HG03159 (cell line): ENCODE measurements around the gene WDR77.

Experiments used
- ATAC-seq: cut with Tn5 transposase; IDR thresholded peaks from one replicate; pipeline ENCODE4 v1.9.1; 2021; ENCODE audit warnings: mild to moderate bottlenecking, moderate library complexity; ENCODE audit not compliant: unreplicated experiment

WDR77 gene

DNA sequence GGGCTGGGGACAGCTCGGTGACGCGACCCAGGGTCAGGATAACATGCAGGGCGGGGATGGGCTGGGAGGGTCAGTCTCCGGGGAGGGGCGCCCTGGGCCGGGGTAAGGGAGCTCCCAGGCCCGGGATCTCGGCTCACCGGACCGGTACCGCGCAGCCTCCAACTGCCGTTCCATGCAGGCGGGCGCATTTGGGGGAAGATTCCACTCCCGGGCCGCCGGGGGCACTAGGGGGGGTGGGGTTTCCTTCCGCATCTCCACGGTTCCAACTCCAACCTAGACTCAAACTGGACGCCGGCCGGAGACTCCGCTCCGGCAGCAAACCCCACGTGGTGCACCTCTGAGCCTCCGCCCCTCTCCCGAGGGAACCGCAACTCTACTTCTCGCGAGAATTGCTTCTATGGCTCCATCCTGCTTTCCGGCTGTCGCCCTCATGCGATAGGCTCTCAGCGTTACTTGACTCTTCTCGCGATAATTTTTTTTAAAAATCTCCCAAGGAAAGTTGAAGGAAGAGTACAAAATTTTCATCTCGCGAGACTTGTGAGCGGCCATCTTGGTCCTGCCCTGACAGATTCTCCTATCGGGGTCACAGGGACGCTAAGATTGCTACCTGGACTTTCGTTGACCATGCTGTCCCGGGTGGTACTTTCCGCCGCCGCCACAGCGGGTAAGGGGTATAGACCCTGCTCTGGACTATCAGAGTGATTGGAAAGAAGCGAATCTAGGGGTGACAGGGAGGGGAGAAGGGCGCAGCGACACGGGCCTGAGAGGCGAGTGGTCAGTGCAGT is at the start of gene WDR77, which contains the start of gene ATP5PB:
WDR77 (minus strand) TSS at position 339 of the 785 bp plus-strand sequence; CDS start at position 252, 87 bp downstream.
ATP5PB (plus strand) TSS at position 547 of the 785 bp plus-strand sequence; CDS start at position 625, 78 bp downstream.
- ATAC-seq: peak; percentile 94

DNA sequence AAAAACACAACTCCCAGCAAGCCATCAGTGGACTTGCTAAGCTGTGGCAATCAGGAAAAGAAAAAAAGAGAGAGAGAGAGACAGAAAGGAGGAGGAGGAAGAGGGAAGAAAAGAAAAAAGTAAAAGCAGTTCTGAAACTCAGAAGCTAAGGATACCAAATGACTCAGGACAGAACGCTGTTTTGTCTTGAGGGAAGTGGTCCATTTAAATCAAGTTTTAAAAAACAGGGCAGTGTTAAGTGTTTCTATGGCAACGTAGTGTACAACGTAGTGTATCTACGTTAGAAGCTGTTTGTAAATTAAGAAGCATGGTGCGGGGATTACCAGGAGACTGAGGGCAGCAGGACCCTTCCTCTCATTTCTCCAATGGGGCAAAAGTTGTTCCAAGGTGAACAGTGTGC is 48.5 kb upstream of the WDR77 start:
- no peak for ATAC-seq

DNA sequence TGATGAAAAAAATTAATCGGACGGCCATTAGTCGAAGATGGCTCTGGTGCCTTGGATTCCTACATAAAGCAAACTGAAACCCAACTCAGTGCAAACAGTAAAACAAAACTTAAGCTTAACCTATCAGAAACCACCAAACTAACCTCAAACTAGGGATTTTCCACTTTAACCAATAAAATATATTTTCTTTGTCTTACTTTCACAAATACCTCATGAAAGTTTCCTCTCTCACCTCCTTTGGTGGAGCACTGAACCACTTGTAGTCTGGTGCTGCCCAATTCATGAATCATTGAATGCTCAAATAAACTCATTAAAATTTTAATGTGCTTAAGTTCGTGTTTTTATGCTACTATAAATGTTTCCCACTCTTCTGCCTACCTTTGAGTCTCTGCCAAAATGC is 47.3 kb upstream of the WDR77 start:
- no peak for ATAC-seq

DNA sequence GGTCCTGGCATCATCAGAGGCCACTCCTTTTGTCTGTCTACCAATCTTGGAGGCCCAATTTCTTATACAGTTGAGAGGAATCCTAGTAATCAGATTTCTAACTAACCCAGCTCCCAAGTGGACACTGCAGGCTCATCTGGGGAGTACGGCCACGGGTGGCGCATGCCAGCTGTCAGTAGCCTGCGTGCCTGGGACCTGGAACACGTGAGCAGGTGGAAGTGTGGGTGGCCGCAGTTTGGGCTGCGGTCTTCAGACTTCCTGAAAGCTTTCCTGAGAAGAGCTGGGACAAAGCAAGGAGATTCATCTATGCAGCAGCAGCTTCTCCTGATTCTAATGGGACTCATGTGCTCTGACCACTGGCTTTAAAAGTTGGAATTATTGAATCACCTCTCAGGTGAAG is 42.0 kb upstream of the WDR77 start:
- no peak for ATAC-seq

DNA sequence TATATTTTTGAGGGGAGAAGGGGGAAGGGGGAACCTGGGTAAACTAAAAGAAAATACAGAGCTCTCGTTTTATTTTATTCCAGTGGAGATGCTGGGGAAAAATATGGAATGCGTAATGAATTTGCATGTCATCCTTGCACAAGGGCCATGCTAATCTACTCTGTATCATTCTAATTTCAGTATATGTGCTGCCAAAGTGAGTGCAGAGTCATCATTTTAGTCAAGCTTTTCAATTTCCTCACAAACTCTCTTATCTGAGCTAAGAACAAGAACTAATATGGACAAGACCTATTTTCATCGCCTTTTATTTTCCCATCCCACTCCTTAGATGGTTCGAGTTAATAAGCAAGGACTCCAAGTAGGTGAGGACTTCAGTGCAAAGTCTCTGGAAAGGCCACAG is 41.2 kb upstream of the WDR77 start:
- no peak for ATAC-seq

DNA sequence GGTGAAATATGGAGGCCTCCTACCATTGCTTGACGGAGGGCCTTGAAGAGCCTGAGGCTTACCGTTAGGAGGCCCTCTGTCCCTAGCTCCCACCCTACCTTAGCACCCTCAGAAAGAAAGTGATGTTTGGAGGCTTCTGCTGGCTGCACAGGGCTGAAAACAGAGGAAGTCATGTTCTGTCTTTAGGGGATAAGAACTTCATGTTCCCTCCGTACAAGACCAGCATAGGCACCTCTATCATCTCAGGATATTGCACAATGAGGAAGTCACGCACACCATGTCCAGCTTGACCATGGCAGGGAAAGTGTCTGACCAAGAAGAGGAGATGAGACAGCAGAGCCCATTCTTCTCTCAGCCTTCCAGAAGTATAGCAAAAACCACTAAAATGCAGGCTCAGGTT is 40.5 kb upstream of the WDR77 start:
- ATAC-seq: no peak

DNA sequence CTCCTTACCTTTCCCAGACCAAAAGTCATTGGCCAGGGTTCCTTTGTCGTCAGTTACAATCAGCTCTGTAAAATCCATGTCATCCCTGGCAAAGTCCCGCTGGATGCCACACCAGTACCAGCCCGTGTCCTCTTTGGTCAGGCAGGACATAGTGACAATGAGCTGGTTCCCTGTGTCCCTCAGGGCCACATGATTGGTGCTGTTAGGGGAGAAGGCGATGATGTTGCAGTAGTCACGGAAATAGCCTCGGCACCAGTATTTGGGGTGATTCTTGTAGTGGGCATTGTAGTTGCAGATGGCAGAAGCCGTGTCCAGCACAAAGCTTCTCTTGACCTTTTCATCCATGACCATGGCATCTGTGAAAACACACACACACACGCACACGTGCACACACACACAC is 39.6 kb upstream of the WDR77 start:
- no peak for ATAC-seq

DNA sequence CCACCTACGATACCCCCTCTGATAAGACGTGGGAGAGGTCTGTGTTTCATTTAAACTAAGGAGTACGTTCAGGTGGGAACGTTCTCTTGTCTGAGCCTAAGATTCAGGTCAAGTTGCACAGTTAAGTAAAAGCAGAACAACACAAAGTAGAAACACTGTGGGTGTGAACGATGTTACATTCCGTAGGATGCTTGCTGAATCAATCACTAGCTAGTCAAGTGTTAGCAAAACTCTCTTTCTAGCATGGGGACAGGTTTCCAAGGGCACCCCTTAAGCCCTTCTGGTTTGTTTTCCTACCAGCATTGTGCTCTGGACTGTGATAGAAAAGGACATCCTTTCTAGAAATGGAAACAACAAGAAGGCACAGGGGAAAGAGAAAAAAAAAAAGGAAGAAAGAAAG is 38.1 kb upstream of the WDR77 start:
- no peak for ATAC-seq

DNA sequence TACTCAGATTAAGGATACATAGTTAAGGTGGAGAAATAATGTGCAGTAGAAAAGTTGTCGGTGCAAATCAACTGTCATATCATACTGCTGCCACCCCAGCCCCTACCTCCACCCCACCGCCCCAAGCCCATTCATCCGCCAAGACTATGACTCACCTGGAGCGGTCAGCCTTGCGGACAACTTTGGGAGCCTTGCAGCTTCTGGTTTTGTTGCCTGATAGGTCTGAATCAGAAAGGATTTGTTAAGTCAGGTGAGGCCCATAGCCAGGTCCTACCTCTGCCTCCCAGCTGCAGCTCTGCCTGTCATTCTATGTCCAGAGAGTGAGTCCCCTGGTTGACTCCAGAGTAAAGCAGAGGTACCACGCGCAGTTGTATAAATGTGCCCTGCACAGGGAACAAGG is 37.4 kb upstream of the WDR77 start:
- no peak for ATAC-seq

DNA sequence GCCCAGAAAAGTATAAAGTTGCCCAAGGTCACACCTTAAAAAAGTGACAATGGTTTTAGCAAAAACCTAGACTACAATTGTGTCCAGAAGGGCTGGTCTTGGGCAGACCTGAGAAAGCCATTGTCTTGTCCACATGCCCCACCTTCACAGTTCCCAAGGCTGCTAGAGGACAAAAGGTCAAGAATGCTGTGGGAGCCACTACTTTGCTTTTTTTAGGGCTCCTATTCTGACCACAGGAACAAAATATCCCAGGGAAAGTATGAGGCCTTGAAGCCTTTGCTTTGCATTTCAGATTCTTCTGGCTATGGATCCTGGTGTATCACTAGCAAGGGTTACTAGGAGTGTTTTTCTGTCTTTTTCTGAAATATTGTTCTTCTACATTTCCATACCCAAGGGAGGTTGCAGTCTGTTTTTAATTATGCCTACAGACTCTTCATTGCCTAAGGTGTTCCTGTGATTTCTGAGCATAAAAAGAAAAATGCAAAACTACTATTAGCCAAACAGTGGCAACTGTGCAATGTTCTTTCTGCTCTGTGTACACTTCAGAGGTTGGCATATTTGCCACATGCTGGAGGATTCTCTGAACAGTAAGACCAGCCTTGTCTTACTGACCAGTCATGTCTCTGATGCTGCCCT is 35.5 kb upstream of the WDR77 start:
- no peak for ATAC-seq

DNA sequence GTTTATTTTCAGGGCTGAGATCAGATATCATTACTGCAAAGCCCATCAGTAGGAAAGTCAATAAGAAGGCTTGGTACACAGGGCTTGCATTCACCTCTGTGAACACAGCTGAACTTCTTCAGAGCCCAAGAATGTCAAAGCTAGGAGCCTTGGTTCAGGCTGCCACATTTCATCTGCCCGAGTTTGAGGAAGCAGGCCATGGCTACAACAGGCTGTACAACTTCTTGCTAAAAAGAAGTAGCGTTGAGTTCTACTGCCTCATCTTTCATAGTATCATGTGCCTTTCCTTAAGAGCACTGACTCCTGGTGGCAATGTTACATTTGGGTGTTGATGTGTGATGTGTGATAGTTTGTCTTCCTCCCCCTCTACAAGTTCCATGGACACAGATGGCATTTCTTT is 34.8 kb upstream of the WDR77 start:
- no peak for ATAC-seq

DNA sequence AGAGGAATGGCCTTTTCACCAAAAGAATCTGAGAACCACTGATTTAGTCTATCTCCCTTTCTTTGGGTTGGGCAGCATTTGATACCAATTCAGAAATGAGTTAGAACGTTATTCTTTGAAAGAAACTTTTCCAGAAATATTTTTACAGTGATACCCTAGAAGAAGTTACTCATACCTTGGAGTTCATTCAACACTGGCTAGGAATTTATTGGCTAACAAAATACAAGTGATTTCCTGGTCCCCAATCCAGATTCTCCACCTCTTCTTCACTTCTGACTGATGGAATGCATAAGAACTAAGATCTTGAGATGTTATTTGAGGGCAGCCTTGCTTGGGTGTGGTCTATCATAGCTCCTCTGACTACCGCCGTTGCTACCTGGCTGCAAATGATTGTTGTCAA is 34.1 kb upstream of the WDR77 start:
- ATAC-seq: no peak

DNA sequence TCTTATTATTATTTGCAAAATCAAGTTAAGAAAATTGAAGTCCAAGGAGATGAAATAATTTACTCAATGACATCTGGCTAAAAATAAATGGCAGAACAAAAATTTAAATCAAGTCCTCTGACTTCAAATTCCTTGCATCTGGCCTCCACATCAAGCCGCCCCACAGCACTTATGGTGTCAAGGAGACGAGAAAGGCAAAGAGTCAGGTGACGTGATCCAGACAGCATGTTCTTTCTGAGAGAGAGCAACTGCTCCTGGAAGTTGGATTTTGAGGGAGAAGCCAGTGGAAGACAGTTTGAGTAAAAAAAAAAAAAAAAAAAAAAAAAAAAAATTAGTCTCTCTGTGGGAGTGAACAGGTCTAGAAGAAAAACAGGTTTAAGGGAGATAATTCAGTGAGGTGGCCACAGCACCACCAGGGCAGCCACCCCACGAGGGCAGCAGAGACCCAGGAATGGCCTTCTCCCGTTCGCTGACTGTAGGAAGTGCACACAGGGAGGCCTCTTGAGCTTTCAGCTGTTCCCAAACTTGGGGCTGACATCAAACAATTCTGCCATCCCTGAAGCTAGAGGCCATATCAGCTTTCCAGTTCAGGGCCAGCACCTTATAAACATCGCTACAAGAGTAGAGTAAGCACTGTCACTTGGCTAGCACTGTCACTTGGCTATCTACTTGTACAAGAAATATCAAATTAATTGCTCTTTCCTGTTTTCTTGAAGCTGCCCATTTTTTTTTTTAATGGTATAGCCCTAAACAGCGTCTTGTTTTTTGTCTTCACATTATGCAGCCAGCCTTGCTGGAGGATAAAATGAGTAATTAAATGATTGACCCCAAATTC is 32.5 kb upstream of the WDR77 start:
- ATAC-seq: no peak

DNA sequence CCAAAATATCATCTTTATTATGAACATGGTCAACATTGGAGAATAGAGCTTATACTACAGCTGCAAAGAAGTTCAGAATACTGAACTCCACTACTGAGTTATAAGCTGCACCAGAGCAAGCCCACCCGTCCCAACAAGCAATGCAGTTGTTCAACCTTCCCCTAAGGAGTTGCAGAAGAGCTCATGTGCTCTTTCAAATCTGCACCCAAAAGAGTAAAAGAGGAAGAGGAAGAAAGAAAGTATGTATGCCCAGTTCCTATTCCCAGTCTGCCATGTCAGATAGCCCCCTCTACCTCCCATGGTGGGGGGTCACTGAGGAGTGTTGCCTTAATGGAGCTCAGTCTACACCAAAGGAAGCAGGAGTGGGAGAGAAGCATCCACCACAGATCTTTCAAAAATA is 31.6 kb upstream of the WDR77 start:
- ATAC-seq: no peak

DNA sequence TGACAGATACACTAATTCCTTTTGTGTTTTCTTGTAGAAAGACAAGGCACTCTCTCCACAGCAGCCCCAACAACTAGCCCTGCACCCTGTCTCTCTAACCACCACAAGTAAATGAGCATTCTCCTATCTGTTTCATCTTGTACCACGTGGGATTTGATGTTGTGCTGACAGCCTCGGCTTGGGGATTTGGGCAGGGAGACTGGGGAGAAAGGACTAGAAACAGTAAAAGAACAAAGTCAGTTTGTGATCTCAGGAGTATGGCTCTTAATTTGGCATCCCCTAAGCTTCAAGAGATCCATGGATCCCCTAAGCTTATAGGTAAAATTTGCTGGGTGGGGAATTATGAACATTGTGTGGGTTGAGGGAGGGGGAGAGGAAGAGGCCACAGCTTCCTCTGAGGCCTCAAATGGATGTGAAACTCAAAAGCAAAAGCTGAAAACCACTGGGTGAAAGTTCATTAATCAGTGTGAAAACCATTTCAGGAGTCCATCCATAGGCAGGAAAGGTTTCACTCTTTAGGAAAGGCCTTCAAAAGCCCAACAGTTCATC is 27.8 kb upstream of the WDR77 start:
- ATAC-seq: peak; percentile 70

DNA sequence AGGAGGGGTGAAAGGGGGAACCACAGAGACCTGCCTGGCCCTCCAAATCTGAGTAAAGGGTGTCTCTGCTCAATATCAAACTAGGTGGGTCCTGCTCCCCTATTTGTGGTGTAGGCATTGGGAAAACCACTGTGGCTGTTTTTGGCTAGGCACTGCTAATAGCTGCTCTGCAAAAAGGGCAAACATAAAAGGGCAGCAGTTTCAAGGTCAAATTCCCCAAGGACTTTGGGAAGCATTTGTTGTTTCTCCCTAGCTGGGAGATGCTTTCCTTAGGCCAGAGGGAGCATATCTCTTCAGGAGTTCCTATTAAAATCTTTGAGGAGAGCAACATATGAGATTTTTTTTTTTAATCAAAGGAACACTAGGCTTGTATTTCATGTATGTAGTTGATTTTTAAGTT is 27.2 kb upstream of the WDR77 start:
- no peak for ATAC-seq

DNA sequence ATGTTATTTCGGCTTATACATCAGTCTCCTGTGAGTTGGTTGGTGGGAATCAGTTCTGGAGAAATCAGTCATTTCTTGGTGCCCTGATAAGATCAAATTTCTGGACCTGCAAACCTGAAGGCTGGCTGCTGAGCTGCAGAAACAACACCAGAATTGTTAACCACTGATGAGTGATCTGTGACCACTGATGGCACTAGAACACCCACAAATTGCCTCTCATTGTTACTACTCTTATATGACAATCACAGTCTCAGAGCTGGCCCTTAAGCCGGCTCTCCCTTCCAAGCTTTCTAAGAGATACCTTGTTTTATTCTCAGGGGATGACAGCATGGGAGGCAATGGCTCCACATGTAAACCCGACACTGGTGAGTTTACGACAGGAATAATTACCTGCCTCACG is 26.6 kb upstream of the WDR77 start:
- no peak for ATAC-seq

DNA sequence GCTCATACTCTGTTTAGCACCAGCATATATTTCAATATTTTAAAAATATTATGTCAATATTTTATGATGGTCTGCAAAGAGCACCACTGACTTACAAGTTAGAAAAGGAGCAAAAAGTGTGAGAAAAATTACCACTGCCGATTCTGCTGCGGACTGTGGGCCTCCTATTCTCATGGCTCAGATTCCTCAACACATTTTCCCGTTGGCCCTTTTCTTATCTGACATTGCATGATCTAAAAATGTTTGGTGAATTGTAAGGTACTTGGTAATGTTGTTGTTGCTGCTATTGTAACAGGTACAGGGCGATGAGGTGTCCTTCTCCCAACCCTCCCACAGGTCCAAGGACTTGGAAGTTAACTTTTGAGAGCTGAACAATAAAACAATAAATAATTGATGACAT is 25.5 kb upstream of the WDR77 start:
- ATAC-seq: no peak

DNA sequence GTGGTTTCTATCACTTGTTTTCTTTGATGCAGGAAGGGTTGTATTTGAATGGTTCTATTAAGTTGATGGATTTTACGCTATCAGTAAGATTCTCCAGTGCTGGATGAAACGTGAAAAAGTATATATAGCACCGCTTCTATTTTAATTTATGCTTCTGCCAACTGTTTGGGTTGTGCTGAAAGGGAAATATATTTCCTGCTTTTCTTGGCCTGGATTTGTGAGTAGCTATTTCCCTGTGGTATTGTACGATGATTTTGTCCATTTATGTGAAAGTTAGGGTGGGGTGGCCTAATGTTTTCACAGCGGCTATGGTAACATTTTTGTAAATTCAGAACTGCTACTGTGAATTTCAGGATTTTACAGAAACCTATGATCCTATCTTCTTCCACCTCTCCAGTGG is 25.1 kb upstream of the WDR77 start:
- ATAC-seq: no peak

DNA sequence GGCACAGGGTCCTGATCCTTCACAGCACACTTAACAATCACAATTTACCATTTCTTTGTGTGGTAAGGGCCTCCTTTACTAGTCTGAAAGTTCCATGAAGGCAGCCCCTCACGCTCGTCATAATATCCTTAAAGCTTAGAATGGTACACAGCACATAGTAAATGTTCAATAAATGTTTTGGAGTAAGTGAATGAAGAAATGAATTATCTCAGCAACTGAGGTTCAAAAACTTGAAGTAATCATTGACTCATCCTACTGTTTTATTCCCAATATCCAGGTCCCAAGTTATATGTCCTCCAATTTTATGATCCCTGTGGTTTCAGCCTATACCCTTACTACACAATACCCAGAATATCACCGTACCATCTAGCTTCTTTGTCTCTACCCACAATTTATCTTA is 22.5 kb upstream of the WDR77 start:
- no peak for ATAC-seq

DNA sequence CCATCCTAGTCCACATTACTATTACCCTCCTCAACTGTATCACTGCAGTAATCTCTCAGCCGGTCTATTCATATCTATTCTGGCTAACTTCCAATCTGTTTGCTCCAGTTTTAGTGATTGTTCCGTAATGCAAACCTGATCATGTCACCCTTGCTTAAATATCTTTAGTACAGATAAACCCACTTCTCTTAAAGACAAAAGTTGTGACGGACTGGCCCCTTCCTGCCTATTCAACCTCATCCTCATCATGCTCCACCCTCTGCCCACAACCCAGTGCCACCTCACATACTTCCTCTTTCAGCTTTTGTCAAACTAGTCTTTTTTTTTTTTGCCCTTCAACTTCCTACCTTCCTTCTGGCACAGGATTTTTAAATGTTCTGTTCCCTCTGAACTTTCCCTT is 22.0 kb upstream of the WDR77 start:
- no peak for ATAC-seq
